Muscle layer of duodenum (tissue), 2 donors: ENCODE measurements around the gene ZBTB43.

ENCODE experiments used
- H3K27ac ChIP-seq: one replicate; pipeline ENCODE4 v1.7.0; 2013; ENCODE audit warnings: mild to moderate bottlenecking, low read length
- H3K27me3 ChIP-seq: one replicate; pipeline ENCODE4 v1.7.0; 2013; ENCODE audit warnings: low read depth, mild to moderate bottlenecking, control low read depth, low read length
- H3K36me3 ChIP-seq, 2 donors: one replicate each; pipeline ENCODE4 v1.7.0; 2013; ENCODE audit warnings: low read length in 2 of 2, control low read depth in 1 of 2, mild to moderate bottlenecking in 1 of 2; ENCODE audit not compliant: insufficient read depth in 2 of 2, control insufficient read depth in 1 of 2
- H3K4me1 ChIP-seq, 2 donors: one replicate each; pipeline ENCODE4 v1.7.0; 2013; ENCODE audit warnings: low read length in 2 of 2, mild to moderate bottlenecking in 2 of 2, control low read depth in 1 of 2, moderate library complexity in 1 of 2; ENCODE audit not compliant: insufficient read depth in 2 of 2, control insufficient read depth in 1 of 2
- H3K4me3 ChIP-seq, 2 donors: one replicate each; pipeline ENCODE4 v1.7.0; 2013; ENCODE audit warnings: low read length in 2 of 2, low read depth in 1 of 2, mild to moderate bottlenecking in 1 of 2
- H3K9me3 ChIP-seq, 2 donors: one replicate each; pipeline ENCODE4 v1.7.0; 2013; ENCODE audit warnings: low read length in 2 of 2, control low read depth in 1 of 2, mild to moderate bottlenecking in 1 of 2; ENCODE audit not compliant: control insufficient read depth in 1 of 2
- donor health status: healthy.

Gene ZBTB43

GRCh38 chr9:126804696-126805553 is at the start of gene ZBTB43:
TSS of gene ZBTB43 (plus strand) at chr9:126805040. CDS start at chr9:126832510, 27,470 bp downstream.
- Histone ChIP-seq H3K27ac (peak within 1 kb of the TSS; percentile 92), H3K4me3 (peak within 1 kb of the TSS; percentile 88 to 91), H3K36me3 (peaks cover 0 to 25% of the 10 kb centered on the region in 2 donors), H3K27me3 (no peaks in the 10 kb centered on the region), H3K4me1 (peaks cover 10 to 20% of the 10 kb centered on the region in 2 donors), H3K9me3 (no peaks in the 10 kb centered on the region)

- H3K27ac ChIP-seq: no peak overlapping the region
Observed at GRCh38 chr9:126755317-126755875, 49.4 kb upstream of the ZBTB43 start.

GRCh38 chr9:126756238-126756637 is 48.6 kb upstream of the ZBTB43 start:
- Histone ChIP-seq H3K27ac (no peak overlapping the region), H3K36me3 (no peaks in the 10 kb centered on the region), H3K9me3 (no peaks in the 10 kb centered on the region), H3K4me1 (no peaks in the 10 kb centered on the region), H3K4me3 (no peak overlapping the region), H3K27me3 (no peaks in the 10 kb centered on the region)

More at GRCh38 chr9:126755317-126755875, 49.4 kb upstream of the ZBTB43 start:
- Histone ChIP-seq H3K36me3 (no peaks in the 10 kb centered on the region), H3K4me3 (no peak overlapping the region), H3K4me1 (no peaks in the 10 kb centered on the region), H3K27me3 (no peaks in the 10 kb centered on the region), H3K9me3 (no peaks in the 10 kb centered on the region)

GRCh38 chr9:126756876-126757415 is 47.9 kb upstream of the ZBTB43 start:
- Histone ChIP-seq H3K4me1 (no peaks in the 10 kb centered on the region), H3K4me3 (no peak overlapping the region), H3K36me3 (no peaks in the 10 kb centered on the region), H3K27ac (no peak overlapping the region), H3K9me3 (no peaks in the 10 kb centered on the region), H3K27me3 (no peaks in the 10 kb centered on the region)

- no peak overlapping the region for H3K27ac ChIP-seq
- H3K27me3 ChIP-seq: no peaks in the 10 kb centered on the region
- no peaks in the 10 kb centered on the region for H3K4me1 ChIP-seq
- no peak overlapping the region for H3K4me3 ChIP-seq
- H3K36me3 ChIP-seq: no peaks in the 10 kb centered on the region
- H3K9me3 ChIP-seq: no peaks in the 10 kb centered on the region
Observed at GRCh38 chr9:126758916-126759585, 45.8 kb upstream of the ZBTB43 start.

- H3K36me3 ChIP-seq: no peaks in the 10 kb centered on the region
Observed at GRCh38 chr9:126761274-126761673, 43.6 kb upstream of the ZBTB43 start.

GRCh38 chr9:126763130-126763764 is 41.6 kb upstream of the ZBTB43 start:
- H3K27me3 ChIP-seq: no peaks in the 10 kb centered on the region
- H3K27ac ChIP-seq: no peak overlapping the region
- no peaks in the 10 kb centered on the region for H3K36me3 ChIP-seq
- H3K4me1 ChIP-seq: no peaks in the 10 kb centered on the region
- H3K4me3 ChIP-seq: no peak overlapping the region
- no peaks in the 10 kb centered on the region for H3K9me3 ChIP-seq

More at GRCh38 chr9:126761274-126761673, 43.6 kb upstream of the ZBTB43 start:
- Histone ChIP-seq H3K27ac (no peak overlapping the region), H3K4me1 (no peaks in the 10 kb centered on the region), H3K9me3 (no peaks in the 10 kb centered on the region), H3K4me3 (no peak overlapping the region), H3K27me3 (no peaks in the 10 kb centered on the region)

- Histone ChIP-seq H3K36me3 (no peaks in the 10 kb centered on the region), H3K27me3 (peaks cover 9% of the 10 kb centered on the region), H3K4me1 (no peaks in the 10 kb centered on the region), H3K9me3 (peaks cover 0 to 6% of the 10 kb centered on the region in 2 donors), H3K4me3 (no peak overlapping the region), H3K27ac (no peak overlapping the region)
Observed at GRCh38 chr9:126773004-126773607, 31.7 kb upstream of the ZBTB43 start.

GRCh38 chr9:126775926-126776325 is 28.9 kb upstream of the ZBTB43 start:
- no peak overlapping the region for H3K27ac ChIP-seq
- H3K4me3 ChIP-seq: no peak overlapping the region
- no peaks in the 10 kb centered on the region for H3K36me3 ChIP-seq
- peaks cover 17% of the 10 kb centered on the region for H3K27me3 ChIP-seq
- H3K4me1 ChIP-seq: no peaks in the 10 kb centered on the region
- H3K9me3 ChIP-seq: no peaks in the 10 kb centered on the region

- Histone ChIP-seq H3K27me3 (peaks cover 17% of the 10 kb centered on the region), H3K9me3 (no peaks in the 10 kb centered on the region), H3K36me3 (no peaks in the 10 kb centered on the region), H3K27ac (no peak overlapping the region), H3K4me3 (no peak overlapping the region), H3K4me1 (peaks cover 0 to 5% of the 10 kb centered on the region in 2 donors)
Observed at GRCh38 chr9:126777733-126778132, 27.1 kb upstream of the ZBTB43 start.
